Measurements from ENCODE around the gene TFR2. TPM values are rescaled to one million over a fixed set of nuclear protein-coding genes. Genes with fewer than 3 reads are reported as not detected.

TFR2 gene
- total RNA-seq, 2 donors from 2014 or later = 0.57 to 0.83 TPM

- intact Hi-C loops (cut with DNase I) = no loop called here
- DNase-seq (ENCODE audit: low spot score) = no peak
Measured at GRCh38 chr7:100578246-100579183, 62.8 kb downstream of the TFR2 start.

GRCh38 chr7:100577507-100577906 is 63.8 kb downstream of the TFR2 start:
- intact Hi-C loops (cut with DNase I) = no loop called here
- no peak for DNase-seq (ENCODE audit: low spot score)

DNA sequence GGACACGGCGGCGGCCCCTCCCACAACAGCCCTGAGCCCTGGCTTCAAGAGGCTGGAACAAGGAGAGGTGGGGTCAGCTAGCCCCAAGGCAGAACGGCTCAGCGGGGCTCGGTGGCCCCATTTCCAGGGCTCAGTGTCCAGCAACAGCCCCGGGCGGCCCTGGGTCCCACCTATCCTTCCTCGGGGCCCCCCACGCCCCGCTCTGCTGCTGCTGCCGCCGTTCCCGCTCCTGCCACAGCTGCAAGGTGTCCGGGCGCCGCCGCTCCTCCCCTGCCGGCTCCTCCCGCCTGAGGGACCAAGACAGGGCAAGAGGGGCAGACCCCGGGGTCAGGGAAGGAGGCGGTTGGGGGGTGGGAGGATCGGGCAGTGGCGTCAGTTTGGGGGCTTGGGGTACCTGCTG is 64.2 kb downstream of the TFR2 start:
- DNase-seq (ENCODE audit: low spot score) = no peak
- intact Hi-C loops (cut with DNase I) = no loop called here

DNA sequence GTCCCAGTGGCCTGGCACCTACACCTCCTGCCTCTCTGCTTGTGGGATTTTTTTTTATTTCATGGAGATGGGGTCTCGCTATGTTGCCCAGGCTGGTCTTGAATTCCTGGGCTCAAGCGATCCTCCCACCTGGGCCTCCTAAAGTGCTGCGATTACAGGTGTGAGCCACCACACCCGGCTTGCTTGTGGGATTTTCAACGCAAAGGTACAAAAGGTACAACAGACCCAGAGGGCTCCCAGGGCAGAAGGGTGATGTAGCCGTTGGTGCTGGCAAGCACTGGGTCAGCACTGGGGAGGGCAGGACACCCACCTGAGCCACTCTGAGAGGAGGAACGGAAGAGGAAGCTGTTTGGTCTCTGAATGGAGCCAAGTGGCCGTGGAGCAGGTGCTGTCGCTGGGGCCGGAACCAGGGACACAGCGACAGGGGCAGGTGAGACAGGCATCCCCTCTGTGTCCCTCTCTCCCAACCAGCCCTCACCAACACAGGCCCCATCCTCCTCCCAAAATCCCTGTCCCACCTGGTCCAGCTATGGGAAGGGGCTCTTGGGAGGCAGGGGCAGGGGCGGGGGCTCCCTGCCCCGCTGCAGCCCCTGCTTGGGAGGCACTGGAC is 64.9 kb downstream of the TFR2 start:
- DNase-seq (ENCODE audit: low spot score) = no peak

DNA sequence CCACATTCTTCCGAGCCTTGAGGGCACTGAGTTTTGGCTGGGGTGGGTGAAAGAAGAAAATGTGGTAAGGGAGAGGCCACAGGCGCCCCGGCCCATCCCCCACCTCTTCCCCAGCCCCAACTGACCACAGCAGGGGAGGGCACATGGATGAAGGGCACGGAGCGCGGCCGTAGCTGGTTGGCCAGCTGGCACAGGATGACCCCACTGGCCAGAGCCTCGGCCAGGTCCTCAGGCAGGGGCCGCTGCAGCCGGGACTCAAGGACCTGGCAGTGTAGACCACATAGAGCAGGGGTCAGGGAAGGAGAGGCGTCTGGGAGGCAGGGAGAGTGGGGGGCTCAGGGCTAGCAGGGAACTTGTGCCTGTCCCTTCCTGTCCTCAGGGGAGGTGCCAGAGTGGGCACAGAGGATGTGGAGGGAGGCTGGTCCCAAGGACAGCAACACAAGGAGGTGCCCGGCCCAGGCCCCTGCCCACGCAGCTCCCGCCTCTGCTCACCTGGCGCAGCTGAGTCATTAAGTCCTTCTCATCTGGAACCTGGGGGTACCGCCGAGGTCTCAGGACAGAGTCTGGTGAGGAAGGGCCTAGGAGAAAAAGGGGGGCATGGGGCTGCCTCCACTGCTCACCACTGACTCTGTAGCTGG is 65.5 kb downstream of the TFR2 start:
- peak; percentile 65 for DNase-seq (ENCODE audit: low spot score)
- intact Hi-C loops (cut with DNase I) = loop anchor here in 1 of 2 donors (1.0 kb wide), 1 partner anchor 16 kb away; no protein-coding TSS in a partner anchor

More for the DNA sequence above, 64.9 kb downstream of the TFR2 start:
- intact Hi-C loops (cut with DNase I) = loop anchor here in 1 of 2 donors (1.0 kb wide), 1 partner anchor 16 kb away; no protein-coding TSS in a partner anchor

- intact Hi-C loops (cut with DNase I) = no loop called here
Measured at GRCh38 chr7:100575206-100575631, 66.1 kb downstream of the TFR2 start.

DNA sequence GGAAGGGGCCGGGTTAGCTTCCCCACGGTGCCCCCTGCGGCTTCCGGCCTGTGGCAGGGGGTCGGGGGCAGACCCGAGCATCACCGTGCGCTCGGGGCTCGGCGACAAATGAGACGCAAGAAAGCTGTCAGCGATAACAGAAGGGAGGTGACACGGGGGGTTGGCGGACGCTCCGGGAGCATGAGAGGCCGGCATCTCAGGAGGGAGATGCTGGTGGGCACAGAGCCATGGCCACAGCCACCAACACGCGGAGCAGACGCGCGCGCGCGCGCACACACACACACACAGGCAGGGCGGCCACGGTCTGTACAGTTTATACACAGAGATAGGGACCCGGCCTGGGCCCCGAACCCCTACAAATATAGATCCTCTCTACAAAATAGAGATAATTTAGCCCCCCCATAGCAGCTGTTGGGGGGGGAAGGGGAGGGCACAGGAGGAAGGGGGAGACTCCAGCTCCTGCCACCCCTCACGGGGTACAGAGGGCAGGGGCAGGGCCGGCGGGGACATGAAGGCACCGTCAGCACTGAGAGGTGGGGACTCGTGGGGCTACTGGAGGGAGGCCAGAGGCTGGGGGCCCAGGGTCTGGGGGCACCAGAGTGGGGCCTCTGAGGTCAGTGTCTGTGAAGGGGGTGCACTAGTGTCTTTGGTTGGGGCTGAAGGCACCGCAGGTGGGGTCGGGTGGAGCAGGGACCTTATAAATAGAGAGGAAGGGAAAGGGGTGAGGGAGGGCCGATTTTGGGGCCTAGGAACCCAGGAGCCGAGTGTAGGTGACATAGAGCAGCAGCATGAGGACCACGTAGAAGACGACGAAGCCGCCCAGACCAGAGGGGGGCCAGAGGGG is 66.8 kb downstream of the TFR2 start:
- DNase-seq (ENCODE audit: low spot score) = no peak
- intact Hi-C loops (cut with DNase I) = no loop called here

More at GRCh38 chr7:100575206-100575631, 66.1 kb downstream of the TFR2 start:
- peak; percentile 66 for DNase-seq (ENCODE audit: low spot score)

DNA sequence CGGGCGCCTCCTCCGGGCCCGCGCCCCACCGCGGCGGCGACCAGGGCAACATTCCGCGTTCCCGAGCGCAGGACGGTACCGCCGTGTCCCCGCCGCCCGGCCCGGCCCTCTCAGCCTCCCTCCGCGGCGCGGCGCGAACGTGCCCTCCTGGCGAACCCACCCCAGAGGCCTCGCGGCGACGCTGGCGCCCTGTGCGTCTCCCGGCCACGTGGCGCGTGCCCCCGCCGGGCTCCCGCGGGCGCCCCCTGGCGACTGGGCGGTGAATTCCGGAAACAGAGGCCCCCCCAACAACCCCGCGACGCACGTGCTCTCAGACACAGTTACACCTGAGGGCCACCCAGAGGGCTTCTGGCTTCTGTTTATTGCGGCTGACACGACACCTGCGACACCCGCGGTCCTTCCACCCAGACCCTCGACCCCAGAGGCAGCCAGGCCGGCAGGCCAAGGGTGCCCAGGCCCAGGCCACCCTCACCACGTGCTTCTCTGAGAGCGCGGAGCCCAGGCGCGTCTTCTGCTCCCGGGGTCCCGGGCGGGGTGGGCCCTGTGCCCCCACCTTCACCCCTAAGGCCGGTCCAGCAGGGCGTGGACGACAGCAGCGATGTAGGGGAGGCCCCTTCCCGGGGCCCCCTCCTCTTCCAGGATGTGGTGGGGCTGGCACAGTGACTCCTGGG is 67.5 kb downstream of the TFR2 start, which contains the start of gene SAP25:
SAP25 (minus strand) TSS at position 210 of the 671 bp plus-strand sequence; CDS start at position 52, 158 bp downstream.
- no peak for DNase-seq (ENCODE audit: low spot score)
- intact Hi-C loops (cut with DNase I) = no loop called here

GRCh38 chr7:100572949-100573675 is 68.2 kb downstream of the TFR2 start:
- peak; percentile 73 for DNase-seq (ENCODE audit: low spot score)

DNA sequence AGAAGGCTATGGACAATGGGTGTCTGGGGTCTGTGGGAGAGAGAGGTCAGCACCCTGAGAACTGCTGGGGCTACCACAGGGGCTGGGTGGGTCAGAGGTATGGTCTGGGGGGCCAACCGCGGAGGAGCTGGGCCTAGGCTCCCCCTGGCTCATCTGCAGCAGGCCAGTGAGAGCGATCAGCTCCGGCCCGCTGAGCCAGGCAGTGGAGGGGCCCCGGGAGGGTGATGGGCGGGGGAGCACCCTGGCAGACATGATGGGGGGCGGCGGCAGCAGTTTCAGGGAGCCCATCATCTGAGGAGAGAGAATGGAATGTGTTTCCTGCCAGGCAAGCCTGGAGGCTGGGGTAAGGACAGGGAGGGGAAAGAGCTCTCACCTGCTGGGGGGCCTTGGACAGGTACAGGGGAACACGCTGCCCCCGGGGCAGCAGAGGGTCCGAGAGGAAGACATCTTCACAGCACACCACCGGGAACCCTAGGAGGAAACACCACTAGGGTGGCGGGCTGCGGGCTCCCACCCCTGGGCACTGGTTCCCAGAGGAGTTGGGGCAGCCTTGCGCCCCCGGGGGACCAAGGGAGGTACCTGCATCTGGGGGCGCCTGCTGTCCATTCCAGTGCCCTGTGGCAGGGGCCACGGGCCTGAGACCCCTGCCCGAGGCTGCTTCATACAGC is 68.9 kb downstream of the TFR2 start:
- DNase-seq (ENCODE audit: low spot score) = peak; percentile 62
- intact Hi-C loops (cut with DNase I) = no loop called here

More at GRCh38 chr7:100572949-100573675, 68.2 kb downstream of the TFR2 start:
- intact Hi-C loops (cut with DNase I) = no loop called here

DNA sequence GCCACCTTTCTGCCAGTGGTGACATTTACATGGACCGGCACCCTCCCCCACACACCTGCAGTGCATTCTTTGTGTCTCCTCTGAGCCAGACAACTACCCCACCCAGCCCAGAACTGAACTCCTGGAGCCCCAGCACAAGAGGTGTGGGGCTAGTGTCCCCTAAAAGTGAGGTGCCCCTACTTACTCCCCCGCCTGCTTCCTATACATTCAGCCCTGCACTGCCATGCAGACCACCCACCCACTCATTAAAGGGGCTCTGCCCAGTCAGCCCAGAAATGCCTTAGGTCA is 69.6 kb downstream of the TFR2 start:
- intact Hi-C loops (cut with DNase I) = no loop called here
- DNase-seq (ENCODE audit: low spot score) = no peak

DNA sequence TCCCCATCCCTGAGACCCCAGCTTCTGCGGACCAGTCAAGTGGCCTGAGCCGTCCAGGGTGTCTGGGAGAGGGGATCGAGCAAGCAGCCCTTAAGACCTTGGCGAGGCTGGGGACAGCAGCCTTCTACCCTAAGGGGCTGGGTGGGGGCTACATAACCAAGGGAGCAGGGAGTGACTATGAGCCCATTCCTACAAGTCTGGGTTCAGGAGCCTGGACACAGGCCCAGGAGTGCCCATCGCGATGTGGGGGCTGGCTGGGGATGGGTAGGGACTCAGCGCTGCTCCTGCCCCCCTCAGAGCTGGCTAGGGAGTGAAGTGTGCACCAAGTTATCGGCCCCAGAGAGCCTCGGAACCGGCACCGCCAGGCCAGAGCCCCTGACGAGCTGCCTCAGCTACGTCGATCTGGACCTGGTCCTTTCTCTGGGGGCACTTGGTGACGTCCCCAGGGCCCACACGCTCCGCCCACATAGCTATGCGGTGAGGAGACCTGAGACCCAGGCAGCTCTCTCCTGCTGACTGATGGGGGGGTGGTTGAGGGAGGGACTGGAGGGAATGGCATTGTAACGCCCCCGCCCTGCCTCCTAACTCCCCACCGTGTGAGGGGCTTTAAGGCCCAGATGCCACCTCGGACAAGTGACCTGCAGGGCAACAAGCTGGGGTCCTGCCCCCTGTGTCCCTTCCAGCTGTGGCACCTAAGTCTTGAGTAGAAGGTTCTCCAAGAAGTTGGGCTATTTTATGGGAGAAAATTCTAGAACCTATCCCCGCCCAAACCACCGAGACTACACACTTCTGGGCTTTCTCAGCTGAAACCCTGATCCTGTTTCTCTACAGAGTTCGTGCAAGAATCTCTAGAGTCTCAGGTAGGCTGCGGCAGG is 70.2 kb downstream of the TFR2 start:
- intact Hi-C loops (cut with DNase I) = no loop called here

More for the DNA sequence above, 70.2 kb downstream of the TFR2 start:
- peak; percentile 71 for DNase-seq (ENCODE audit: low spot score)
